Stimulated activated CD4-positive, alpha-beta T cell treated with anti-CD3 and anti-CD28 coated beads, Interleukin-15, amount 100 ng/mL, for 48 hours (primary cell): ENCODE data around the gene ATP10A.
"Not testable (repeated sequence)": the region's sequence is repeated elsewhere in the genome, so short reads cannot be mapped to it uniquely, and the experiment has no call there.

ENCODE experiments used
- DNase-seq, 2 donors: peaks; one replicate each; pipeline ENCODE4 v3.0.0-alpha.2; 2020; ENCODE audit warnings: low read depth in 2 of 2

Gene ATP10A

GRCh38 chr15:25884370-25884769 lies 21.2 kb upstream of the ATP10A start:
- DNase-seq = no peak

- DNase-seq = no peak
Measured at GRCh38 chr15:25883463-25884259, 20.5 kb upstream of the ATP10A start.

- DNase-seq = no peak
Measured at GRCh38 chr15:25882466-25882865, 19.3 kb upstream of the ATP10A start.

- not testable (repeated sequence) for DNase-seq
Measured at GRCh38 chr15:25880877-25881276, 17.8 kb upstream of the ATP10A start.

GRCh38 chr15:25880411-25880810 lies 17.3 kb upstream of the ATP10A start:
- no peak for DNase-seq

GRCh38 chr15:25879438-25879837 lies 16.3 kb upstream of the ATP10A start:
- DNase-seq = no peak

- no peak for DNase-seq
Measured at GRCh38 chr15:25877681-25878080, 14.6 kb upstream of the ATP10A start.

GRCh38 chr15:25876231-25877140 lies 13.4 kb upstream of the ATP10A start:
- no peak for DNase-seq

GRCh38 chr15:25875566-25875965 lies 12.4 kb upstream of the ATP10A start:
- DNase-seq = no peak

GRCh38 chr15:25874379-25874778 lies 11.3 kb upstream of the ATP10A start:
- no peak for DNase-seq

GRCh38 chr15:25871403-25871802 lies 8.3 kb upstream of the ATP10A start:
- no peak for DNase-seq

GRCh38 chr15:25870938-25871337 lies 7.8 kb upstream of the ATP10A start:
- DNase-seq = no peak

GRCh38 chr15:25869701-25870100 lies 6.6 kb upstream of the ATP10A start:
- no peak for DNase-seq

GRCh38 chr15:25866874-25867273 lies 3.7 kb upstream of the ATP10A start:
- DNase-seq = no peak

GRCh38 chr15:25866251-25866650 lies 3.1 kb upstream of the ATP10A start:
- DNase-seq = no peak

- DNase-seq = no peak
Measured at GRCh38 chr15:25864966-25865365, 1.8 kb upstream of the ATP10A start.

GRCh38 chr15:25863968-25864580 lies 947 bp upstream of the ATP10A start:
- DNase-seq = no peak

- no peak for DNase-seq
Measured at GRCh38 chr15:25862472-25863110, 536 bp downstream of the ATP10A start.

GRCh38 chr15:25862071-25862471 lies 1.1 kb downstream of the ATP10A start:
- no peak for DNase-seq

GRCh38 chr15:25860885-25861866 lies 2.0 kb downstream of the ATP10A start:
- DNase-seq = no peak
